Measurements from ENCODE around the gene DRAP1.

The DRAP1 gene

DNA sequence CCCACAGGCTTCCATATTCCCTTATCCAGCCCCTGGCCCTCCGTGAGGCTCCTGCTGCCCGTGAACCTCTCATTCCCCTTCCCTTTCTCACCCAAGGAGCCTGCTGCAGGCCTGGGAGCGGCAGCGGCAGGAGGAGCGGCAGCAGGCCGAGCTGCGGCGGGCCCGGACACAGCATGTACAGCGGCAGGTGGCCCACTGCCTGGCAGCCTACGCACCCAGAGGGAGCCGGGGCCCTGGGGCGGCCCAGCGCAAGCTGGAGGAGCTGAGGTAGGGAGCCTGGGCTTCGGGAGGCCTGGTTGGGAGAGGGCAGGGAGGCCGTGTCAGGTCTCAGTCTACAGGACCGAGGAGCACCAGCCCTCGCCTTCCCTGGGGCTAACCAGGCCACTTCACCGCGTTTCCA is 34.2 kb downstream of the DRAP1 start:
- peaks cover 13% of the 10 kb centered on the region for H3K4me1 ChIP-seq (ENCODE audit: control insufficient read depth, low read length)
- H3K79me2 ChIP-seq (ENCODE audit: control insufficient read depth, low read length) = no peaks in the 10 kb centered on the region
- H3F3A ChIP-seq (ENCODE audit: control insufficient read depth, insufficient read depth) = no peaks in the 10 kb centered on the region
- no peaks in the 10 kb centered on the region for H4K20me1 ChIP-seq (ENCODE audit: control insufficient read depth, insufficient read depth, low read depth, low read length)
- H3K9me3 ChIP-seq (ENCODE audit: control insufficient read depth, insufficient read depth, low read length) = no peaks in the 10 kb centered on the region
- TF ChIP-seq, protein P1, sequence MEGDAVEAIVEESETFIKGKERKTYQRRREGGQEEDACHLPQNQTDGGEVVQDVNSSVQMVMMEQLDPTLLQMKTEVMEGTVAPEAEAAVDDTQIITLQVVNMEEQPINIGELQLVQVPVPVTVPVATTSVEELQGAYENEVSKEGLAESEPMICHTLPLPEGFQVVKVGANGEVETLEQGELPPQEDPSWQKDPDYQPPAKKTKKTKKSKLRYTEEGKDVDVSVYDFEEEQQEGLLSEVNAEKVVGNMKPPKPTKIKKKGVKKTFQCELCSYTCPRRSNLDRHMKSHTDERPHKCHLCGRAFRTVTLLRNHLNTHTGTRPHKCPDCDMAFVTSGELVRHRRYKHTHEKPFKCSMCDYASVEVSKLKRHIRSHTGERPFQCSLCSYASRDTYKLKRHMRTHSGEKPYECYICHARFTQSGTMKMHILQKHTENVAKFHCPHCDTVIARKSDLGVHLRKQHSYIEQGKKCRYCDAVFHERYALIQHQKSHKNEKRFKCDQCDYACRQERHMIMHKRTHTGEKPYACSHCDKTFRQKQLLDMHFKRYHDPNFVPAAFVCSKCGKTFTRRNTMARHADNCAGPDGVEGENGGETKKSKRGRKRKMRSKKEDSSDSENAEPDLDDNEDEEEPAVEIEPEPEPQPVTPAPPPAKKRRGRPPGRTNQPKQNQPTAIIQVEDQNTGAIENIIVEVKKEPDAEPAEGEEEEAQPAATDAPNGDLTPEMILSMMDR (IDR thresholded peaks at IDR 0.05; ENCODE audit: low read depth, low read length, poor library complexity, severe bottlenecking) = no peak
- no peak for TF ChIP-seq EZH2phosphoT487 (IDR thresholded peaks at IDR 0.05; ENCODE audit: borderline replicate concordance, low read length)
- H3K4me2 ChIP-seq (ENCODE audit: low read length) = no peak overlapping the region
- no peaks in the 10 kb centered on the region for H3K9me2 ChIP-seq (replicated peaks; ENCODE audit: control insufficient read depth, low read length)
- no peaks in the 10 kb centered on the region for H3K36me3 ChIP-seq (ENCODE audit: control insufficient read depth, low read length)
- H3K27ac ChIP-seq (ENCODE audit: low read depth, low read length) = no peak overlapping the region
- no peak overlapping the region for H3K4me3 ChIP-seq (ENCODE audit: low read length)
- H3K27me3 ChIP-seq (ENCODE audit: control insufficient read depth, low read length) = no peaks in the 10 kb centered on the region

DNA sequence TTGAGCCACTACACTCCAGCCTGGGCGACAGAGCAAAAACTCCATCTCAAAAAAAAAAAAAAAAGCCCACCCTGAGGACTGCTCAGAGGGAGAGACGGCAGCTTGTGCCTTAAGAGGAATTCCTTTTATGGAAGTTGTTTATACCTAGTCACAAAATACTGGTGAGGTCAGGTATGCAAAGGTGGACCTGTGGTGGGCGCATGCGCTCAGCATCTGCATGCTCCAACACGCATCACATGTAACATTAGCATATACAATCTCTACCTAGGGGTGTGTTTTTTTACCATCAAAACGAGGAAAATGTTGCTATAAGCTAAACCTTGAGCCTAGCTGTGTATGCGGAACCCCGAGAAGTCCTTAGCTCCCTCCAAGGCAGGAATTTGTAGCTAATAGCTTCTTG is 35.5 kb downstream of the DRAP1 start:
- no peaks in the 10 kb centered on the region for H3K9me2 ChIP-seq (replicated peaks; ENCODE audit: control insufficient read depth, low read length)
- no peaks in the 10 kb centered on the region for H3K36me3 ChIP-seq (ENCODE audit: control insufficient read depth, low read length)
- TF ChIP-seq EZH2phosphoT487 (IDR thresholded peaks at IDR 0.05; ENCODE audit: borderline replicate concordance, low read length) = no peak
- TF ChIP-seq, protein P1 (IDR thresholded peaks at IDR 0.05; ENCODE audit: low read depth, low read length, poor library complexity, severe bottlenecking) = no peak
- H3K9me3 ChIP-seq (ENCODE audit: control insufficient read depth, insufficient read depth, low read length) = no peaks in the 10 kb centered on the region
- H3K4me1 ChIP-seq (ENCODE audit: control insufficient read depth, low read length) = peaks cover 13% of the 10 kb centered on the region
- no peak overlapping the region for H3K4me2 ChIP-seq (ENCODE audit: low read length)
- H3K27ac ChIP-seq (ENCODE audit: low read depth, low read length) = no peak overlapping the region
- no peaks in the 10 kb centered on the region for H4K20me1 ChIP-seq (ENCODE audit: control insufficient read depth, insufficient read depth, low read depth, low read length)
- no peaks in the 10 kb centered on the region for H3K27me3 ChIP-seq (ENCODE audit: control insufficient read depth, low read length)
- H3K79me2 ChIP-seq (ENCODE audit: control insufficient read depth, low read length) = no peaks in the 10 kb centered on the region
- no peaks in the 10 kb centered on the region for H3F3A ChIP-seq (ENCODE audit: control insufficient read depth, insufficient read depth)
- H3K4me3 ChIP-seq (ENCODE audit: low read length) = no peak overlapping the region

DNA sequence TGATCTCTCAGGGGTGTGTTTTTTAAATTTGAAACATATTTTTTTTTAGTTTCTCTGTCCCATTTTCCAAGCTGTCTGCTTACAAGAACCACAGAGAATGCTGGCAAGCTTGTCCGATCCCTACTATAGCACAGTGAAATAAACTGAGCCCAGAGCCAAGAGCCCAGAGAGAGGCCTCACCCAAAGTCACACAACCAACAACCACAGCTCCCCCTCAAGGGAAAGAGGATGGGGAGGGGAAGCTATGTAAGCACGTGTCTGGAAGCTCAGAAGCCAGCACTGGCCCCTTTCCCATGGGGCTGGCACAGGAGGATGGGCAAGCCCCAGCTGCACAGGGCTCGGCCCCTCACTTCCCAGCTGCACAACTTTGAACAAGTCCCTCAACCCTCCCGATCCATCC is 39.1 kb downstream of the DRAP1 start:
- Histone ChIP-seq H3K79me2 (ENCODE audit: control insufficient read depth, low read length) (peaks cover 21% of the 10 kb centered on the region), H3K27me3 (ENCODE audit: control insufficient read depth, low read length) (no peaks in the 10 kb centered on the region), H3K9me3 (ENCODE audit: control insufficient read depth, insufficient read depth, low read length) (no peaks in the 10 kb centered on the region), H3K4me2 (ENCODE audit: low read length) (no peak overlapping the region), H3K36me3 (ENCODE audit: control insufficient read depth, low read length) (peaks cover 7% of the 10 kb centered on the region), H3K4me1 (ENCODE audit: control insufficient read depth, low read length) (peaks cover 27% of the 10 kb centered on the region), H3K9me2 (replicated peaks; ENCODE audit: control insufficient read depth, low read length) (no peaks in the 10 kb centered on the region), H3K4me3 (ENCODE audit: low read length) (no peak overlapping the region), H3F3A (ENCODE audit: control insufficient read depth, insufficient read depth) (no peaks in the 10 kb centered on the region), H3K27ac (ENCODE audit: low read depth, low read length) (no peak overlapping the region), H4K20me1 (ENCODE audit: control insufficient read depth, insufficient read depth, low read depth, low read length) (peaks cover 12% of the 10 kb centered on the region; the same call in 1 of the 2 replicates)
- TF ChIP-seq, protein P1 (IDR thresholded peaks at IDR 0.05; ENCODE audit: low read depth, low read length, poor library complexity, severe bottlenecking) = no peak
- no peak for TF ChIP-seq EZH2phosphoT487 (IDR thresholded peaks at IDR 0.05; ENCODE audit: borderline replicate concordance, low read length)

Measured in DOHH2 (cell line).